Esophagus (tissue), 2 donors: ENCODE measurements around the gene PCK1. TPM values are rescaled to one million over a fixed set of nuclear protein-coding genes. Genes with fewer than 3 reads are reported as not detected.

Experiments
- H3K27ac ChIP-seq, 2 donors: one replicate each; pipeline ENCODE4 v1.5.1; 2013; ENCODE audit warnings: low read depth in 2 of 2, mild to moderate bottlenecking in 2 of 2, inconsistent platforms in 1 of 2, low read length in 1 of 2, moderate library complexity in 1 of 2
- H3K27me3 ChIP-seq, 2 donors: one replicate each; pipeline ENCODE4 v1.6.1; 2013; ENCODE audit warnings: low read length in 2 of 2, control low read depth in 1 of 2, mild to moderate bottlenecking in 1 of 2; ENCODE audit not compliant: insufficient read depth in 2 of 2, control insufficient read depth in 1 of 2
- H3K36me3 ChIP-seq, 2 donors: one replicate each; pipeline ENCODE4 v1.6.1; 2013; ENCODE audit warnings: low read length in 1 of 2; ENCODE audit not compliant: control insufficient read depth in 2 of 2, insufficient read depth in 2 of 2
- H3K4me1 ChIP-seq, 2 donors: one replicate each; pipeline ENCODE4 v1.6.1; 2013; ENCODE audit warnings: low read length in 1 of 2; ENCODE audit not compliant: control insufficient read depth in 2 of 2, insufficient read depth in 2 of 2
- H3K4me3 ChIP-seq, 2 donors: one replicate each; pipeline ENCODE4 v1.5.1; 2013; ENCODE audit warnings: low read length in 2 of 2, mild to moderate bottlenecking in 2 of 2, low read depth in 1 of 2, moderate library complexity in 1 of 2
- H3K9me3 ChIP-seq, 2 donors: one replicate each; pipeline ENCODE4 v1.6.1; 2013; ENCODE audit warnings: mild to moderate bottlenecking in 2 of 2, low read depth in 1 of 2, low read length in 1 of 2, moderate library complexity in 1 of 2; ENCODE audit not compliant: control insufficient read depth in 2 of 2, insufficient read depth in 1 of 2
- WGBS, 2 donors: extraction: QIAGEN DNeasy Blood & Tissue Kit; methylation state at CpG; one replicate each; pipeline ENCODE4 v1.1.7; 2013; 5-methylcytosine and 5-hydroxymethylcytosine counted together
- polyA plus RNA-seq, 2 donors: library from polyadenylated mRNA; stranded (reverse); fragments of 200-250 nt; gene quantifications; one replicate each; pipeline ENCODE4 v1.2.3, GENCODE V29; 2013
- donor health status: healthy with polysubstance abuse.
- donor health status: Bipolar disorder and iron deficiency.

The PCK1 gene
- polyA plus RNA-seq, 2 donors, result 0.12 to 0.25 TPM

DNA sequence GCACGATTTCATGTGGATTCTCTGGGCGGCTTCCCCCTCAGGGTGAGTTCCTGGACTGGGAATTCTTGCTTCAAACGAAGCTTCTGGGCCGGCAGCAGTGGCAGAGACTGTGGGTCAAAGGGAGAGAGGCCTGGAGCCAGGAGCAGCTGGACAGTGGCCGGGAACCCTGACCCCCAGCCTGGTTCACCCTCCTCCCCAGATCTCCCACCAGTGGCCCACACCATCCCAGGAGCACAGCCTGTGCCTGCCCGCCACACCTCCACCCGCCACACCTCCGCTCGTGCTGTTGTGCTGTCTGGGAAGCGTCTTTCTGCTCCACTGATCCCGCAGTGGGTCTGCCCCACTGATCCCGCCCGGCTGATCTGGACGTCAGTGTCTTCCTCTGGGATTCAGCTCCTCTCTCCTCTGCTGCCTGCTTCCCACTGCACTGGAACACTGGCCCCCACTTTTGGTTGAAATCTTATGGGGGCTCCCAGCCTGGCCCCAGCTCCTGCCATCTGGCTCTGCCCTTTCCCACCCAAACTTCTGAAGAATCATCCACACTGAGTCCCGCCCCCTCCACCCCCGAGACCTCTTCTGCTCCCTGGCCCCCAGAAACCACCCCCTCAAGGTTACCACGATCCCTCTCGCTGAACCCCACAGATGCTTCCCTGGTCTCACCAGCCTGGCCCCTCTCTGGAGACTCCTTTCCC, 49.5 kb downstream of the PCK1 start:
- Histone ChIP-seq H3K4me3 (no peak overlapping the region), H3K27me3 (no peaks in the 10 kb centered on the region), H3K27ac (no peak overlapping the region), H3K36me3 (no peaks in the 10 kb centered on the region), H3K4me1 (no peaks in the 10 kb centered on the region), H3K9me3 (no peaks in the 10 kb centered on the region)
- WGBS, 2 donors, result 71 to 80% methylated on average over 16 to 18 of the region's 18 CpGs

- Histone ChIP-seq H3K36me3 (no peaks in the 10 kb centered on the region), H3K9me3 (no peaks in the 10 kb centered on the region), H3K4me3 (no peak overlapping the region), H3K27ac (no peak overlapping the region), H3K4me1 (no peaks in the 10 kb centered on the region), H3K27me3 (no peaks in the 10 kb centered on the region)
- 76 to 85% methylated on average over 18 of the region's 18 CpGs for WGBS, 2 donors
These were observed 50.8 kb downstream of the PCK1 start for GRCh38 chr20:57611586-57612311.

DNA sequence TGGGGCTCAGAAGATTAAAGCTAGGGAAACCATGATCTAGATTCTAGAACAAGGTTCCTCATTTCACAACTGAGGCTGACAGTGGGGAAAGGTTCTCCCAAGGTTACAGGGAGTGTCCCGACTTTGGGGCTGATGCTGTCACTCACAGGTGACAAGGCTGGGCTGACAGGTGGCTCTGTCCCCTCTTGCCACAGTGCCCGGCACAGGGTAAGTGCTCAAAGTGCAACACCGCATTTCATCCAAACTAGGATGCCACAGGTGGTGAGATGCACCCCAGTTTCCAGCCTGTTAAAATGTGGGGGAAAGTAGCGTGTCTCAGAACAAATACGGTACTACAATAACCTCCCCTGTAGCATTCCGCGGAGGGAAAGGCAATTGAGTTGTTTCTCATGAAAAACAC, 51.5 kb downstream of the PCK1 start:
- H3K4me1 ChIP-seq, result no peaks in the 10 kb centered on the region
- no peak overlapping the region for H3K4me3 ChIP-seq
- H3K27ac ChIP-seq, result no peak overlapping the region
- no peaks in the 10 kb centered on the region for H3K36me3 ChIP-seq
- WGBS, 2 donors, result 87 to 92% methylated on average over 7 of the region's 7 CpGs
- H3K27me3 ChIP-seq, result no peaks in the 10 kb centered on the region
- H3K9me3 ChIP-seq, result no peaks in the 10 kb centered on the region

DNA sequence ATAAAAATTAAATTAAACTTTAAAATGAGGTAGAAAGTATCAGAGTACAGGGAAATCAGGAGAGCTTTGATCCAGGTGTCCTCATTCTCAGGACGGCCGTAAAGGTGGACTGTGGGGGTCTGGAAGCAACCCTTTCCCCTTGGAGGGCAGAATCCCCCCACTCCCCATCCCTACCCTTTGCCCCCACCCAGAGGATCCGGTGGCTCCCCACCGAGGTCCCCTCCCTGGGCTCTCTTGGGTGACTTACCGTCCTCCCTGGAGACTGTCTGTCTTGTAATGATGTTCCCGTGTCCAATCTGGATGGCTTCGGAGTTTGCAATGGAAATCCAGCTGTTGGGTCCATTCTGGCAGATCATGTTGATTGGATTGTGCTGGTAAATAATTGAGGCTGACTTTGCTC, 52.0 kb downstream of the PCK1 start:
- Histone ChIP-seq H3K4me1 (peaks cover 0 to 3% of the 10 kb centered on the region in 2 donors), H3K27ac (no peak overlapping the region), H3K36me3 (no peaks in the 10 kb centered on the region), H3K9me3 (no peaks in the 10 kb centered on the region), H3K4me3 (no peak overlapping the region), H3K27me3 (no peaks in the 10 kb centered on the region)
- WGBS, 2 donors, result 87% methylated on average over 7 of the region's 7 CpGs

DNA sequence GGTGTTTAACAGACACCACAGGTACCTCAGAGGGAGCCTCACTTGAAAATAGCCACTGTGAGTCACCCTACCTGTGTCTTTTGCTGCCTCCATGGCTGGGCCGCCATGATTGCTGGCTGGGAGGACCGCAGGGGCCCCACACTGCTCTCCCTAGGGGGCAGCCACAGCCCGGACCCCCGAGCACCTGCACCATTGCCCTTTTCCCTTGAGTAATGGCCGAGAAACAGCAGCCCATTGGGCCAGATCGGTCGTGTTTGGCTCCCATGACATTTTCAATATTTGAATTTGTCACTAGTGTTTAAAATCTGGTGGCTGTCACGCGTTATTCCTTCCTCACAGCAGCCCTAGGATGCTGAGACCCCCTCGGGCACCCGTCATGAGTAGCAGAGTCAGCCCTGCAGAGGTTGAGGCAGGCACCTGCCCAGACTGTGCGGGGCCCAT, 52.6 kb downstream of the PCK1 start:
- no peaks in the 10 kb centered on the region for H3K27me3 ChIP-seq
- no peak overlapping the region for H3K27ac ChIP-seq
- no peak overlapping the region for H3K4me3 ChIP-seq
- WGBS, 2 donors, result 85 to 86% methylated on average over 12 of the region's 12 CpGs
- H3K4me1 ChIP-seq, result peaks cover 0 to 6% of the 10 kb centered on the region in 2 donors
- H3K9me3 ChIP-seq, result no peaks in the 10 kb centered on the region
- H3K36me3 ChIP-seq, result no peaks in the 10 kb centered on the region

DNA sequence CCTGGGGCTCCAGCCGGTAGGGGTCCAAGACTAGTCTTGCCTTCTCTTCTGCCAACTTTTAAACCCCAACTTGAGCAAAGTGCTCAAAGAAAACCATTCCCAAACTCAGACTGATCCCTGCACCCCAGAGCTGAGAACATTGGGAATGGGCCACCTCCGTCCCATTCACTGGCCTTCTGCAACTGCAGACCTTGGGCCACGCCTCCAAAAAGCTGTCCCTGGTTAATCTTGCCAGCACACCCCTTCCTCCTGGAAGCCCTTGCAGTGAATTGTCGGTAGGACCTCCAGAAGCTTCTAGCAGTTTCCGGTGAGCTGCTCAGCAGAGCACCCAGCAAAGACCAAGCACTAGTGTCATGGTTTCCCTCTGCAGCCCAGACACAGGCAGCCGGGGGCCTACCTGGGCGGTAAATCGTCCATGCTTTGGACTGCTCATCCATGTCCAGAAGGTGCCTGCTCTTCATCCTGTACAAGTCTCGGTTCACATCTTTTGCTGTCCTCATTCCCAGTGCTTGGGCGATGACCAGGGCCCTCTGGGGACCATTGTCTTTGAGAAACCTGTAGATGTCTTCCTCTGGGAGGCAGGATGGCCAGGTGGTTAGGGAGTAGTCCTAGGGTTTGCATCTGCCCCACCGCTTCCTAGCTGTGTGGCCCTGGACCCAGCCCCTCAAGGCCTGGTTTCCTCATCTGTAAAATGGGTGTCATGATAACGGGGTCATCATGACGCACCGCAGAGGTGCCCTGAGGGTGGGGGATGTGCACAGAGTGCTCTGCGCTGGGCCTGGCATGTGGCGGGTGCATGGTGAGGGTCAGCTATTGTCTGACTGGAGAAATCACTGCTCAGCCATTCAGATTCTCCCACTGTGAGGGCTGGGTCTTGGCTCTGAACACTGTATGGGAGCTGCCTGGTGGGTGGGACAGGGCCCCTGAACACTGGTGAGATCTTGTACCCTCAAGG, 53.9 kb downstream of the PCK1 start:
- Histone ChIP-seq H3K27me3 (no peaks in the 10 kb centered on the region), H3K4me1 (peaks cover 0 to 6% of the 10 kb centered on the region in 2 donors), H3K36me3 (no peaks in the 10 kb centered on the region), H3K9me3 (no peaks in the 10 kb centered on the region), H3K4me3 (no peak overlapping the region), H3K27ac (no peak overlapping the region)
- WGBS, 2 donors, result 90 to 94% methylated on average over 16 of the region's 16 CpGs

- 78 to 87% methylated on average over 8 of the region's 8 CpGs for WGBS, 2 donors
- Histone ChIP-seq H3K27ac (no peak overlapping the region), H3K4me3 (no peak overlapping the region), H3K36me3 (no peaks in the 10 kb centered on the region), H3K4me1 (peaks cover 0 to 6% of the 10 kb centered on the region in 2 donors), H3K9me3 (no peaks in the 10 kb centered on the region), H3K27me3 (no peaks in the 10 kb centered on the region)
These were observed 54.5 kb downstream of the PCK1 start for GRCh38 chr20:57615445-57615811.

- 80 to 87% methylated on average over 20 of the region's 20 CpGs for WGBS, 2 donors
- H3K27me3 ChIP-seq, result no peaks in the 10 kb centered on the region
These were observed 55.4 kb downstream of the PCK1 start for GRCh38 chr20:57616143-57616951.

More at GRCh38 chr20:57616143-57616951, 55.4 kb downstream of the PCK1 start:
- peaks cover 0 to 6% of the 10 kb centered on the region in 2 donors for H3K4me1 ChIP-seq
- H3K4me3 ChIP-seq, result no peak overlapping the region
- no peak overlapping the region for H3K27ac ChIP-seq
- no peaks in the 10 kb centered on the region for H3K36me3 ChIP-seq
- no peaks in the 10 kb centered on the region for H3K9me3 ChIP-seq
